Activated naive CD8-positive, alpha-beta T cell treated with anti-CD3 and anti-CD28 coated beads for 36 hours (primary cell): ENCODE measurements around the gene RDM1. TPM values are rescaled to one million over a fixed set of nuclear protein-coding genes. Genes with fewer than 3 reads are reported as not detected.
A peak's percentile ranks its signal among the peaks of the same experiment; 100 is the strongest.
"Not testable (repeated sequence)": the region's sequence is repeated elsewhere in the genome, so short reads cannot be mapped to it uniquely, and the experiment has no call there.

Experiments used
- DNase-seq: peaks from one replicate; pipeline ENCODE4 v3.0.0; 2021
- H3K27ac Mint-ChIP-seq: one replicate; pipeline ENCODE4 v1.8.0; 2022; ENCODE audit warnings: mild to moderate bottlenecking, moderate library complexity, mixed read lengths
- H3K27me3 Mint-ChIP-seq: one replicate; pipeline ENCODE4 v1.8.0; 2022; ENCODE audit warnings: mild to moderate bottlenecking, mixed read lengths
- H3K36me3 Mint-ChIP-seq: one replicate; pipeline ENCODE4 v1.8.0; 2021; ENCODE audit warnings: mild to moderate bottlenecking, mixed read lengths
- H3K4me1 Mint-ChIP-seq: one replicate; pipeline ENCODE4 v1.8.0; 2021; ENCODE audit warnings: mixed read lengths
- H3K4me3 Mint-ChIP-seq: one replicate; pipeline ENCODE4 v1.8.0; 2022; ENCODE audit warnings: mild to moderate bottlenecking, moderate library complexity, mixed read lengths
- H3K9me3 Mint-ChIP-seq: one replicate; pipeline ENCODE4 v1.8.0; 2022; ENCODE audit warnings: mixed read lengths
- total RNA-seq, 2 experiments: library from RNA; stranded (reverse); gene quantifications; one replicate each; pipeline ENCODE4 v1.2.3, GENCODE V29; 2021

Gene RDM1
- total RNA-seq, 2 experiments from 2014 or later: 4.3 to 5.6 TPM

- H3K36me3 Mint-ChIP-seq: no peaks in the 10 kb centered on the region
- no peaks in the 10 kb centered on the region for H3K4me1 Mint-ChIP-seq
- H3K27me3 Mint-ChIP-seq: no peaks in the 10 kb centered on the region
- no peak overlapping the region for H3K27ac Mint-ChIP-seq
- peak; percentile 47 for DNase-seq
- no peak overlapping the region for H3K4me3 Mint-ChIP-seq
- H3K9me3 Mint-ChIP-seq: no peaks in the 10 kb centered on the region
Observed at GRCh38 chr17:35947156-35947585, 16.6 kb upstream of the RDM1 start.

GRCh38 chr17:35944151-35944550, 13.6 kb upstream of the RDM1 start:
- H3K36me3 Mint-ChIP-seq: no peaks in the 10 kb centered on the region
- H3K9me3 Mint-ChIP-seq: no peaks in the 10 kb centered on the region
- H3K4me3 Mint-ChIP-seq: no peak overlapping the region
- no peaks in the 10 kb centered on the region for H3K4me1 Mint-ChIP-seq
- H3K27me3 Mint-ChIP-seq: no peaks in the 10 kb centered on the region
- DNase-seq: no peak
- H3K27ac Mint-ChIP-seq: no peak overlapping the region

GRCh38 chr17:35943537-35943936, 13.0 kb upstream of the RDM1 start, which contains the start of gene LYZL6:
TSS of gene LYZL6 (minus strand) at chr17:35943713. CDS start at chr17:35939356, 4,357 bp downstream.
- DNase-seq: no peak
- Mint-ChIP-seq H3K4me3 (no peak within 1 kb of the TSS), H3K4me1 (no peaks in the 10 kb centered on the region), H3K9me3 (no peaks in the 10 kb centered on the region), H3K27ac (no peak within 1 kb of the TSS), H3K27me3 (no peaks in the 10 kb centered on the region), H3K36me3 (no peaks in the 10 kb centered on the region)

GRCh38 chr17:35942588-35943186, 12.1 kb upstream of the RDM1 start:
- no peak for DNase-seq
- no peaks in the 10 kb centered on the region for H3K27me3 Mint-ChIP-seq
- no peaks in the 10 kb centered on the region for H3K4me1 Mint-ChIP-seq
- no peak overlapping the region for H3K27ac Mint-ChIP-seq
- no peaks in the 10 kb centered on the region for H3K9me3 Mint-ChIP-seq
- no peak overlapping the region for H3K4me3 Mint-ChIP-seq
- no peaks in the 10 kb centered on the region for H3K36me3 Mint-ChIP-seq

- not testable (repeated sequence) for H3K4me3 Mint-ChIP-seq, H3K27me3 Mint-ChIP-seq, H3K36me3 Mint-ChIP-seq, H3K27ac Mint-ChIP-seq, DNase-seq, H3K9me3 Mint-ChIP-seq, H3K4me1 Mint-ChIP-seq
Observed at GRCh38 chr17:35938492-35938891, 7.9 kb upstream of the RDM1 start.

- H3K9me3 Mint-ChIP-seq: no peaks in the 10 kb centered on the region
- H3K4me3 Mint-ChIP-seq: no peak overlapping the region
- no peak for DNase-seq
- H3K4me1 Mint-ChIP-seq: peaks cover 5% of the 10 kb centered on the region
- no peaks in the 10 kb centered on the region for H3K27me3 Mint-ChIP-seq
- H3K27ac Mint-ChIP-seq: no peak overlapping the region
- no peaks in the 10 kb centered on the region for H3K36me3 Mint-ChIP-seq
Observed at GRCh38 chr17:35936063-35936462, 5.5 kb upstream of the RDM1 start.

GRCh38 chr17:35934760-35935159, 4.2 kb upstream of the RDM1 start:
- Mint-ChIP-seq H3K36me3 (no peaks in the 10 kb centered on the region), H3K27ac (no peak overlapping the region), H3K4me3 (no peak overlapping the region), H3K27me3 (no peaks in the 10 kb centered on the region), H3K9me3 (no peaks in the 10 kb centered on the region), H3K4me1 (peaks cover 15% of the 10 kb centered on the region)
- DNase-seq: no peak

GRCh38 chr17:35932586-35932985, 2.0 kb upstream of the RDM1 start:
- Mint-ChIP-seq H3K27me3 (no peaks in the 10 kb centered on the region), H3K36me3 (no peaks in the 10 kb centered on the region), H3K9me3 (no peaks in the 10 kb centered on the region), H3K4me3 (no peak overlapping the region), H3K27ac (no peak overlapping the region), H3K4me1 (peaks cover 22% of the 10 kb centered on the region)
- no peak for DNase-seq

- Mint-ChIP-seq H3K4me1 (peaks cover 22% of the 10 kb centered on the region), H3K9me3 (no peaks in the 10 kb centered on the region), H3K36me3 (no peaks in the 10 kb centered on the region), H3K4me3 (no peak overlapping the region), H3K27me3 (no peaks in the 10 kb centered on the region), H3K27ac (no peak overlapping the region)
- no peak for DNase-seq
Observed at GRCh38 chr17:35931794-35932425, 1.3 kb upstream of the RDM1 start.

GRCh38 chr17:35927714-35928113, 2.9 kb downstream of the RDM1 start:
- H3K27ac Mint-ChIP-seq: no peak overlapping the region
- H3K9me3 Mint-ChIP-seq: no peaks in the 10 kb centered on the region
- H3K27me3 Mint-ChIP-seq: no peaks in the 10 kb centered on the region
- H3K4me3 Mint-ChIP-seq: no peak overlapping the region
- H3K36me3 Mint-ChIP-seq: peaks cover under 1% of the 10 kb centered on the region
- no peak for DNase-seq
- H3K4me1 Mint-ChIP-seq: peaks cover 24% of the 10 kb centered on the region

- Mint-ChIP-seq H3K27me3 (no peaks in the 10 kb centered on the region), H3K4me1 (peaks cover 16% of the 10 kb centered on the region), H3K4me3 (no peak overlapping the region), H3K27ac (no peak overlapping the region), H3K9me3 (no peaks in the 10 kb centered on the region), H3K36me3 (peaks cover 5% of the 10 kb centered on the region)
- no peak for DNase-seq
Observed at GRCh38 chr17:35923609-35924114, 6.9 kb downstream of the RDM1 start.

GRCh38 chr17:35920229-35920628, 10.3 kb downstream of the RDM1 start:
- Mint-ChIP-seq H3K4me3 (no peak overlapping the region), H3K9me3 (no peaks in the 10 kb centered on the region), H3K36me3 (peaks cover 5% of the 10 kb centered on the region), H3K27me3 (no peaks in the 10 kb centered on the region), H3K27ac (peak overlapping the region; percentile 27), H3K4me1 (peaks cover 11% of the 10 kb centered on the region)
- DNase-seq: no peak

- H3K4me3 Mint-ChIP-seq: no peak overlapping the region
- peaks cover 5% of the 10 kb centered on the region for H3K36me3 Mint-ChIP-seq
- H3K27me3 Mint-ChIP-seq: no peaks in the 10 kb centered on the region
- peaks cover 10% of the 10 kb centered on the region for H3K4me1 Mint-ChIP-seq
- no peaks in the 10 kb centered on the region for H3K9me3 Mint-ChIP-seq
- no peak for DNase-seq
- H3K27ac Mint-ChIP-seq: no peak overlapping the region
Observed at GRCh38 chr17:35918665-35919064, 11.9 kb downstream of the RDM1 start.

GRCh38 chr17:35917519-35918213, 12.9 kb downstream of the RDM1 start:
- Mint-ChIP-seq H3K27me3 (no peaks in the 10 kb centered on the region), H3K36me3 (peaks cover 6% of the 10 kb centered on the region), H3K27ac (no peak overlapping the region), H3K4me1 (peaks cover 16% of the 10 kb centered on the region), H3K9me3 (no peaks in the 10 kb centered on the region), H3K4me3 (no peak overlapping the region)
- DNase-seq: no peak

- peaks cover 12% of the 10 kb centered on the region for H3K4me1 Mint-ChIP-seq
- no peaks in the 10 kb centered on the region for H3K9me3 Mint-ChIP-seq
- peaks cover 2% of the 10 kb centered on the region for H3K36me3 Mint-ChIP-seq
- no peak for DNase-seq
- H3K27ac Mint-ChIP-seq: no peak overlapping the region
- H3K27me3 Mint-ChIP-seq: no peaks in the 10 kb centered on the region
- no peak overlapping the region for H3K4me3 Mint-ChIP-seq
Observed at GRCh38 chr17:35915153-35915964, 15.2 kb downstream of the RDM1 start.
